Psoas muscle (tissue), 8 donors: ENCODE results near the gene CCDC137. TPM values are rescaled to one million over a fixed set of nuclear protein-coding genes. Genes with fewer than 3 reads are reported as not detected.
"Not testable (repeated sequence)": the region's sequence is repeated elsewhere in the genome, so short reads cannot be mapped to it uniquely, and the experiment has no call there.

Experiments used
- ATAC-seq, 4 donors: fragments of 200-7000 bp; cut with Tn5 transposase; one replicate each; pipeline ENCODE4 v1.9.1; 2020; ENCODE audit warnings: moderate library complexity in 3 of 4, mild to moderate bottlenecking in 2 of 4
- DNase-seq, 2 donors: peaks; one replicate each; pipeline ENCODE4 v3.0.0-alpha.2; 2020
- H3K27ac ChIP-seq: fragments of 200-600 bp; one replicate; pipeline ENCODE4 v1.8.0; 2022
- H3K27me3 ChIP-seq, 3 donors: fragments of 200-600 bp in 1 of 3; one replicate each; pipeline versions ENCODE4 v1.6.1 to v1.8.0; 2013 to 2022; ENCODE audit warnings: low read length in 2 of 3, mild to moderate bottlenecking in 2 of 3, moderate library complexity in 1 of 3; ENCODE audit not compliant: insufficient read depth in 3 of 3
- H3K36me3 ChIP-seq, 2 donors: fragments of 200-600 bp in 1 of 2; one replicate each; pipeline versions ENCODE4 v1.6.1 to v1.8.0; 2013 to 2022; ENCODE audit warnings: low read depth in 1 of 2, mild to moderate bottlenecking in 1 of 2, moderate library complexity in 1 of 2; ENCODE audit not compliant: insufficient read depth in 1 of 2
- H3K4me1 ChIP-seq: fragments of 200-600 bp; one replicate; pipeline ENCODE4 v1.8.0; 2022
- H3K4me3 ChIP-seq: fragments of 200-600 bp; one replicate; pipeline ENCODE4 v1.8.0; 2022; ENCODE audit warnings: mild to moderate bottlenecking
- H3K9me3 ChIP-seq: fragments of 200-600 bp; one replicate; pipeline ENCODE4 v1.8.0; 2022
- WGBS, 3 donors: extraction: QIAGEN DNeasy Blood & Tissue Kit; methylation state at CpG; one replicate each; pipeline versions ENCODE4 v1.1.6 to v1.1.7; 2013; 5-methylcytosine and 5-hydroxymethylcytosine counted together
- intact Hi-C, 2 donors: fragments of 100-400 bp; cut with DNase I; formaldehyde crosslinking; loops; one replicate each; pipeline versions ENCODE4 v1.11.0 to v1.14.2; 2022
- polyA plus RNA-seq, 3 donors: library from polyadenylated mRNA; stranded (reverse); fragments of 200-250 nt; gene quantifications; one replicate each; pipeline ENCODE4 v1.2.3, GENCODE V29; 2013
- total RNA-seq, 4 donors: library from RNA; stranded (reverse); fragmentation: NEBNext Ultra II Directional in 2 of 4; extraction: Animal tissue kit (Norgen Biotek cat#: 25700) in 2 of 4; gene quantifications; one replicate each; pipeline versions ENCODE4 v1.2.1 to v1.2.4, GENCODE V29; 2021 to 2023
- TF ChIP-seq, protein P1 (sequence below): fragments of 200-600 bp; IDR thresholded peaks from one replicate; pipeline ENCODE4 v1.8.0; 2022; ENCODE audit warnings: antibody characterized with exemption
- donor health status: healthy with polysubstance abuse.
- donor health status: DM: no; HTN: no; CAD: no; lungs with moderate emphysema.
- donor health status: Bipolar disorder and iron deficiency.
- donor health status: healthy.
- donor health status: DM: yes; HTN: yes; CAD: no.
- donor health status: DM: no; HTN: no; CAD: no.
- donor health status: DM: no; HTN: no; CAD: no.
- donor health status: DM: yes; HTN: yes; CAD: no.

CCDC137 gene
- total and polyA plus RNA-seq, 7 donors, result 4.8 to 47.4 (median 11.3) TPM

DNA sequence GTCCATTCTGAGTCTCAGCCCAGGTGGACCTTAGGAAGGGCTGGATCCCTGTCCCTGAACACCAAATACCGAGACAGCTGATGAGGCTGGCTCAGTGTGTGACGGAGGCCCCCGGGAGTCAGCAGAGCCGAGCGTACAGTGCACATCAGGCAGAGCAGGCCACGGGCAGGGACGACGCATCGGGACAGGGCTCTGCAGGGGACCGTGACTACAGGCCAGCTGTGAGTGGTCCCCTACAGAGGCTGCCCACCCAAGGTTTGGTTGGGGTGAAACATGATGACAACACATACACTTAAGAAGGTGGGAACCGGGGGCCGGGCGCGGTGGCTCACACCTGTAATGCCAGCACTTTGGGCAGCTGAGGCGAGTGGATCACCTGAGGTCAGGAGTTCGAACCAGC is 6.4 kb downstream of the CCDC137 start:
- Histone ChIP-seq H3K9me3 (no peaks in the 10 kb centered on the region), H3K27me3 (no peaks in the 10 kb centered on the region), H3K4me3 (no peak overlapping the region), H3K27ac (no peak overlapping the region), H3K4me1 (no peaks in the 10 kb centered on the region), H3K36me3 (peaks cover 0 to 59% of the 10 kb centered on the region in 2 donors)
- TF ChIP-seq, protein P1, sequence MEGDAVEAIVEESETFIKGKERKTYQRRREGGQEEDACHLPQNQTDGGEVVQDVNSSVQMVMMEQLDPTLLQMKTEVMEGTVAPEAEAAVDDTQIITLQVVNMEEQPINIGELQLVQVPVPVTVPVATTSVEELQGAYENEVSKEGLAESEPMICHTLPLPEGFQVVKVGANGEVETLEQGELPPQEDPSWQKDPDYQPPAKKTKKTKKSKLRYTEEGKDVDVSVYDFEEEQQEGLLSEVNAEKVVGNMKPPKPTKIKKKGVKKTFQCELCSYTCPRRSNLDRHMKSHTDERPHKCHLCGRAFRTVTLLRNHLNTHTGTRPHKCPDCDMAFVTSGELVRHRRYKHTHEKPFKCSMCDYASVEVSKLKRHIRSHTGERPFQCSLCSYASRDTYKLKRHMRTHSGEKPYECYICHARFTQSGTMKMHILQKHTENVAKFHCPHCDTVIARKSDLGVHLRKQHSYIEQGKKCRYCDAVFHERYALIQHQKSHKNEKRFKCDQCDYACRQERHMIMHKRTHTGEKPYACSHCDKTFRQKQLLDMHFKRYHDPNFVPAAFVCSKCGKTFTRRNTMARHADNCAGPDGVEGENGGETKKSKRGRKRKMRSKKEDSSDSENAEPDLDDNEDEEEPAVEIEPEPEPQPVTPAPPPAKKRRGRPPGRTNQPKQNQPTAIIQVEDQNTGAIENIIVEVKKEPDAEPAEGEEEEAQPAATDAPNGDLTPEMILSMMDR, result no peak
- intact Hi-C loops, result no loop called here
- DNase-seq, result no peak
- no peak for ATAC-seq
- WGBS, 3 donors, result 71 to 87% (median 81%) methylated on average over 16 of the region's 16 CpGs

DNA sequence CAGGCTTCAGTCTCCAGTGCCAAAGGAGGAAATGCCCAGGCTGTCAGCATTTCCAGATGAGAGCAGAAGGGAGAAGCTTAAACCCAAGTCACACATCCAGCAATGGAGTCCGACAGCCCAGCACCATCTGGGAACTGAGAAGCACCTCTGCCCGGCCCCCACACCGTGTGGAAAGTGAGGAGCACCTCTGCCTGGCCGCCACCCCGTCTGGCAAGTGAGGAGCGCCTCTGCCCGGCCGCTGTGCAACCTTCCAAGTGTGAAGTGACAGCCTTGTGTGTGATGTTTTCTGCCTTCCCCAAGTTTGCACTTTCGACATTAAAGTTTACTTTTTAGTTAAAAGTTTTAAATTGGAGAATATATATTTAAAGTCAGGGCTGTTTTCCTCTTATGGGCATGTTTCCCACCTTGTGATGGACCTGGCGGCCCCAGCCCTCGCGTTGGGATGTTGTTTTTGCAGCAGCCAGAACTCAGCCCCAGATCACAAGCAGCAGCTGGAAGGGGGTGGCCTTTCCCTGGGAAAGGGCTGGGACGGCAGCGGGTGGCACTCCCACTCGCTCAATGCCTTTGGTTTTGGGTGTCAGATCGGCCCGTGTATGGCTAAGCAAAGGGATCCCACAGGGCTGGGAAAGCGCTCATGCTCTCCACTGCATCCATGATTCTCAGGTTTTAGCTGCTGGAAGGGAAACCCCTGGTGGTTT is 7.2 kb downstream of the CCDC137 start:
- H3K27ac ChIP-seq, result no peak overlapping the region

DNA sequence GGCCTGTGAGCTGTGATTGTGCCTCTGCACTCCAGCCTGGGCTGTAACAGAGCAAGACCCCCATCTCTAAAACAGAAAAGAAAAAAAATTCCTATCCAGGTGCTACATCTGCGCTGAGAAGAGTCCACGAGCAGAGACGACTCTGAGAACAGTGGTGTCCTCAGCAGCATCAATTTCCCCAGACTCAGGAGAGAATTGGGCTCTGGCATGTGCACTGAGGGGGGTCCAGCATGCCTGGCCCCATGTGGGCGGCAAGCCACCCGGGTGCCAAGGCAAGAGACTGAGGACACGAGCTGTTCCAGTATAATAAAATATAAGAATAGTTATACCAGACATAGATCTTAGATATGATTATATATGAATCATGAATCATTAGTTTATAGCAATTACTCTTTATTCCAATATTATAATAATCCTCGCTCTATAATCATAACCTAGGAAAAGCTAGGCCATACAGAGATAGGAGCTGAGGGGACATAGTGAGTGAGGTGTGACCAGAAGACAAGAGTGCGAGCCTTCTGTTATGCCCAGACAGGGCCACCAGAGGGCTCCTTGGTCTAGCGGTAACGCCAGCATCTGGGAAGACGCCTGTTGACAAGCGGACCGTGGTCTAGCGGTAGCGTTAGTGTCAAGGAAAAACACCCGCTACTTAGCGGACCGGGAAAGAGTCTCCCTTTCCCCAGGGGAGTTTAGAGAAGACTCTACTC is 9.1 kb downstream of the CCDC137 start:
- WGBS, 3 donors, result 36 to 46% (median 43%) methylated on average over 18 of the region's 18 CpGs
- TF ChIP-seq, protein P1, result peak; percentile 60
- not testable (repeated sequence) for H3K27me3 ChIP-seq

More for the DNA sequence above, 7.2 kb downstream of the CCDC137 start:
- TF ChIP-seq, protein P1, result no peak
- no peak overlapping the region for H3K4me3 ChIP-seq
- DNase-seq (no peak), ATAC-seq (no peak)
- H3K36me3 ChIP-seq, result peaks cover 0 to 54% of the 10 kb centered on the region in 2 donors
- no peaks in the 10 kb centered on the region for H3K27me3 ChIP-seq
- H3K9me3 ChIP-seq, result no peaks in the 10 kb centered on the region
- WGBS, 3 donors, result 74 to 81% (median 79%) methylated on average over 18 of the region's 18 CpGs
- no peaks in the 10 kb centered on the region for H3K4me1 ChIP-seq
- intact Hi-C loops, result no loop called here

DNA sequence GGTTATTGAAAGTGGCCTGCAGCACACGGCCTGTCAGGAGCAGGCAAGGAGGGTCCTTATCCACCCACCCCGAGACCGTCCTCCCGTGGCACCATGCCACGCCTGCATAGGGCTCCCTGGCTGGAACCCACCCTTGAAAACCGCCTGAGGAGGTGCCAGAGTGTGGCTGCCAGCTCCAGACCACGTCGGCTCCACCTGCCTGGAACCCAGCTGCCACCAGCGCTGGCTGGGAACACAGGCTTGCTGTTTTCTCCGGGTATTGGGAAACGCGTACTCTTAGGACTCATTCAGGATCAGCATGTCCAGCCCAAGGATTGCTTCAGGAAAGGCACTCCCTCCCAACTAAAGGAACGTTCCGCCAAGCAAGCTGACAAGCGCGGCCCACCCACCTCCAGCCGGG is 10.4 kb downstream of the CCDC137 start:
- no peaks in the 10 kb centered on the region for H3K4me1 ChIP-seq
- intact Hi-C loops, result no loop called here
- no peaks in the 10 kb centered on the region for H3K27me3 ChIP-seq
- H3K9me3 ChIP-seq, result no peaks in the 10 kb centered on the region
- H3K27ac ChIP-seq, result no peak overlapping the region
- no peak overlapping the region for H3K4me3 ChIP-seq
- WGBS, 3 donors, result 62 to 72% (median 63%) methylated on average over 17 of the region's 17 CpGs
- TF ChIP-seq, protein P1, result no peak
- peaks cover 0 to 28% of the 10 kb centered on the region in 2 donors for H3K36me3 ChIP-seq
- DNase-seq (peak in 1 of 2 donors; percentile 54), ATAC-seq (peak in 2 of 4 donors; percentile 41 to 53)

More for the DNA sequence above, 9.1 kb downstream of the CCDC137 start:
- H3K27ac ChIP-seq, H3K4me1 ChIP-seq, H3K4me3 ChIP-seq, H3K9me3 ChIP-seq, intact Hi-C loops: not testable (repeated sequence)
- DNase-seq (peak in 1 of 2 donors; percentile 66), ATAC-seq (peak in 1 of 4 donors; percentile 46)
- H3K36me3 ChIP-seq, result peaks cover 0 to 34% of the 10 kb centered on the region in 2 donors
